ENCODE measurements around the gene XKR8.

Gene XKR8

GRCh38 chr1:27959792-27960603, at the start of gene XKR8:
Gene XKR8 (plus strand): TSS chr1:27959973. CDS start chr1:27960070, 97 bp downstream.
- in situ Hi-C loops (cut with HindIII; ENCODE audit: low sequenced_read_pairs), result loop anchor here (5.0 kb wide), 1 partner anchor 83 kb away; no protein-coding TSS in a partner anchor

DNA sequence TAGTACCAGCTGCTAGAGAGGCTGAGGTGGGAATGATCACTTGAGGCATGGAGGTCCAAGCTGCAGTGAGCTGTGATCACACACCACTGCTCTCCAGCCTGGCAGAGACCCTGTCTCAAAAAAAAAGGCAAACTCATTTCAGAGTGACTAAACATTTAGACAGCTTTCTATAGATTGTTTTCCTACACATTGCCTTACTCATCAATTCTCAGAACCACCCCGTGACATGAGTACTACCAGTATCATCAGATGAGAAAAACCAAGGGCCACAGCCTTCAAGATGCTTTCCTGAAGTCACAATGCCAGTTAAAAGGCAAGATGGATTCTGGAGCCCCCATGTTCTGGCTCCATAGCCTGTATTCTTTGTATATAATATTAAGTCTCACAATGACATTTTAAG, 47.3 kb upstream of the XKR8 start:
- in situ Hi-C loops (cut with HindIII; ENCODE audit: low sequenced_read_pairs), result no loop called here

DNA sequence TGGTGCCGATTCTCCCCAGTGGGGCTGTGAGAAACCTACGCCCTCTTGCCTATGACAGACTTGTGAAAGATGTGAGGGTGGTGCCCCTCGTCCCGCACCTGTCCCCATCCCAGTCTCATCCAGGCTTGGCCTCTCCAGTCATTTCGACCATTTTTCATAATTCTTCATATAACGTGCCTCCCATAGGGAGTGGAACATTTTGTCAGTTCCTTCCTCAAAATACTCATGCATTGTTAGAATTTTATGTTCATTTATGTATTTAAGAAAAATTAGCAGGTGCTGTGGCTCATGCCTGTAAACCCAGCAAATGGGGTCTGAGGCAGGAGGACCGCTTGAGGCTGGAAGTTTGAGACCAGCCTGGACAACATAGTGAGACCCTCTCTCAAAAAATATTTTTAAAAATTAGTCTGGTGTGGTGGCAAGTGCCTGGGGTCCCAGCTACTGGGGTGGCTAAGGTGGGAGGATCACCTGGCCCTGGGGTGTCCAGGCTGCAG, 44.6 kb upstream of the XKR8 start:
- in situ Hi-C loops (cut with HindIII; ENCODE audit: low sequenced_read_pairs), result no loop called here

DNA sequence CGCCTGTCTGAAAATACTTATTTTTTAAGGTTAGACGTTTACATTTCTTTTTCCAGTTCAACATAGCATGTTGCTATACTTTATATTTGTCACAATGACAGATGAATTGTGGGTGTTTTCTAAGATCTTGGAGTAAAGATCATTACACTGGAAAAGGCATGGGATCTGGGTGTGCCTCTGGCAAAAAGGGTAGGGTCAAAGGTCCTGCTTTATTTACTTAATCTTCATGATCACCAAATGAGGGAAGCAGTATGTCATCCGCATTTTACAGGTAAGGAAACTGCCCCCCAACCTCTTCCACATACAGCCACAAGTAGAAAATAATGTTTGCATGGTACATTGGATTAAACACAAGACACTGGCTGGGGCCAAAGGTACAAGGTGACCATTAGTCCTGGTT, 37.5 kb upstream of the XKR8 start:
- in situ Hi-C loops (cut with HindIII; ENCODE audit: low sequenced_read_pairs), result no loop called here

GRCh38 chr1:27928216-27928954, 31.4 kb upstream of the XKR8 start:
- in situ Hi-C loops (cut with HindIII; ENCODE audit: low sequenced_read_pairs), result no loop called here

GRCh38 chr1:27931184-27931583, 28.6 kb upstream of the XKR8 start:
- in situ Hi-C loops (cut with HindIII; ENCODE audit: low sequenced_read_pairs), result no loop called here

DNA sequence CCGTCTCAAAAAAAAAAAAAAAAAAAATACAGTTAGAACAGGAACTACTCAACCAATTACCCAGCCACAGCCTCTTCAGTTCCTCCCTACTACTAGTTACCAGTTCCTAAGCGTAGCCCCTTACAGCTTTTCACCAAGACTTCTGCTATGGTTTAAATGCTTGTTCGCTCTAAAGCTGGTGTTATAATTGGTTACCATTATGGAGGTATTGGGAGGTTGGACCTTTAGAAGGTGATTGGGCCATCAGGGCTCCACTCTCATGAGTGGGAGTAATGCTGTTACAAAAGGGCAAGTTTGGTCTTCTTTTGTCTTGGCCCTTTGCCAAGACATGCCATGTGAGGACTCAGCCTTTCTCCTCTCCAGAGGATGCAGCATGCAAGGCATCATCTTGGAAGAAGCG, 28.0 kb upstream of the XKR8 start:
- in situ Hi-C loops (cut with HindIII; ENCODE audit: low sequenced_read_pairs), result no loop called here

DNA sequence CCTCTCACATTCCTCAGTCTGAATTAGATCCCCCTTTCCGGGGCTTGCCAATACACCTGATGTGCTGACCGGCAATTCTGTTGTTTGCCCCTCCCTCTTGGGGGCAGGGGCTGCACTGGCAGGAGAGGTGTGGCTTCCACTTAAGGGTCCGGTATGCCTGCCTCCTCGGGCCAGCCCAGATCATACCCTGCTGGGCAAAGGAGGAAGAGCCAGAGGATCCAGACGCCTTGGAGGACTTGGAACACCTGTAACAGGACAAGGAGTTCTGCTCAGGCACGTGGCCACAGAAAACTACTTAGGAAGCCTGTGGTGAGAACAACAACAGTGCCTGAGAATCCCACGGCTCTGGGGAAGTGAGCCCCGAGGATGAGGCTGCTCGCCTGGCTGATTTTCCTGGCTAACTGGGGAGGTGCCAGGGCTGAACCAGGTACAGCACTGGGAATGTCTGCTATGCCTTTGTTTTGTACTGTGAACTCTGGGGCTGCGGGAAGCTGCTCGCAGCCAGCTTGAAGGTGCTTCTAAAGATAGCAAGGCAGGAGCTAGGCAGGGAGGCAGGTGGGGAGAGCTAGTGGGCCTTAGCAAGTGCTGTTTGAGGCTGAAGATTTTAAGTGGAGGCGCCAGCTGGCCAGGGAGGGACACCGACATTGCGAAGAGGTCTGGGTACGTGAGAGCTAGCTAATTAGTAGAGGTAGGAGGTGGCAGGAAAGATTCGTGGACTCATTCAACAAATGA, 24.8 kb upstream of the XKR8 start, which contains the start of gene SMPDL3B:
Gene SMPDL3B (plus strand): TSS at position 183 of the 732 bp plus-strand sequence. CDS start 184 bp downstream, at position 367.
- in situ Hi-C loops (cut with HindIII; ENCODE audit: low sequenced_read_pairs), result no loop called here

GRCh38 chr1:27935721-27936120, 24.1 kb upstream of the XKR8 start:
- in situ Hi-C loops (cut with HindIII; ENCODE audit: low sequenced_read_pairs), result no loop called here

- in situ Hi-C loops (cut with HindIII; ENCODE audit: low sequenced_read_pairs), result no loop called here
Observed at GRCh38 chr1:27936370-27936769, 23.4 kb upstream of the XKR8 start.

DNA sequence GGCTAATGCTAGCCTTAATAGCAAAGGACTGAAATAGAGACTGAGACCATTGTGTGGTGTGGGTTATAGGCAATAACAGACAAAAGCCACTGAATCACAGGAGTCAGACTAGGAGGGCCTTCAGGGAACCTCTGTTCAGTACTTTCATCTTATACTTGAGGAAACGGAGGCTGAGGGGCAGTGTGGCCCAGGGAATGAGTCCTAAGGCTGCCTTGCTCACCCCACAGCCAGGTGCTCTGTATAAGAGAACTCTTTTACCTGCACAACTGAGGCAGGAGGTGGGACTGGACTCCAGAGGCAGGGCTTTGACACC, 22.3 kb upstream of the XKR8 start:
- in situ Hi-C loops (cut with HindIII; ENCODE audit: low sequenced_read_pairs), result no loop called here

- in situ Hi-C loops (cut with HindIII; ENCODE audit: low sequenced_read_pairs), result no loop called here
Observed at GRCh38 chr1:27938488-27938887, 21.3 kb upstream of the XKR8 start.

DNA sequence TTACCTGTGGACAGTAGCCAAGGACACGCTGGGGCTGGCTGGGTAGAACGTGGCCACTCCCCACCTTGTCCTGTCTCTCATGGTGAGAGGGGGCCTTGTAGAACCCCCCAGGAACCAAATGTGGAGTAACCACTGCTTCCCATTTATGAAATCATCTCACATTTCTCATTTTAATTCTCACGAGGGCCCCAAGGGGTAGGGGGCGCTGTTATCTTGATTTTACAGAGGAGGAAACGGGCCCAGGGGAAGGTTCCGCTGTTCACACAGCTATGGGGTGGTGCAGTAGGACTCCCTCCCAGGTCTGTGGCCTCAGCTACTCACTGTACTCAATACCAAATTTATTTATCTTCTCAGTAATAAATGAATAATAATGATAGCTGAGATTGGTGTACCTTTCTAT, 19.5 kb upstream of the XKR8 start:
- in situ Hi-C loops (cut with HindIII; ENCODE audit: low sequenced_read_pairs), result no loop called here

GRCh38 chr1:27940870-27941560, 18.8 kb upstream of the XKR8 start:
- in situ Hi-C loops (cut with HindIII; ENCODE audit: low sequenced_read_pairs), result no loop called here

- in situ Hi-C loops (cut with HindIII; ENCODE audit: low sequenced_read_pairs), result no loop called here
Observed at GRCh38 chr1:27941671-27942540, 17.9 kb upstream of the XKR8 start.

- in situ Hi-C loops (cut with HindIII; ENCODE audit: low sequenced_read_pairs), result no loop called here
Observed at GRCh38 chr1:27945020-27945419, 14.8 kb upstream of the XKR8 start.

GRCh38 chr1:27949027-27949426, 10.7 kb upstream of the XKR8 start:
- in situ Hi-C loops (cut with HindIII; ENCODE audit: low sequenced_read_pairs), result no loop called here

GRCh38 chr1:27951396-27951795, 8.4 kb upstream of the XKR8 start:
- in situ Hi-C loops (cut with HindIII; ENCODE audit: low sequenced_read_pairs), result no loop called here

DNA sequence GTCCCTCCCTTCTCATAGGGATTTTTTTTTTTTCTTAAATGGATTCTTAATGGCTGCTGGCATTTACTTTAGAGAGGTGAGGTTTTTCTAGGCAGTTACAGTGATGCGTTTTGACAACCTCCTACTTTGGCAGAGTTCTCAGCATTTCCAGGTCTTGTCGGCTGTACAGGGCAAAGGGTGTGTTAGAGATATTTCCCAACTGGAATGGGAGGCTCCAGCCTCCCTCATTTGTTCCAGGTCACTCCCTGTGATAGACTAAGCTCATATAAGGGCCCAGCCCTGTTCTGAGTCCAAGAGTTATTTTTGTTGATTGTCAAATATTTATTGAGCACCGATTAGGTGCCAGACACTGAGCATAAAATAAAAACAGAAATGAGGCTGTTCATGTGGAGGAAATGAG, 7.6 kb upstream of the XKR8 start:
- in situ Hi-C loops (cut with HindIII; ENCODE audit: low sequenced_read_pairs), result no loop called here

DNA sequence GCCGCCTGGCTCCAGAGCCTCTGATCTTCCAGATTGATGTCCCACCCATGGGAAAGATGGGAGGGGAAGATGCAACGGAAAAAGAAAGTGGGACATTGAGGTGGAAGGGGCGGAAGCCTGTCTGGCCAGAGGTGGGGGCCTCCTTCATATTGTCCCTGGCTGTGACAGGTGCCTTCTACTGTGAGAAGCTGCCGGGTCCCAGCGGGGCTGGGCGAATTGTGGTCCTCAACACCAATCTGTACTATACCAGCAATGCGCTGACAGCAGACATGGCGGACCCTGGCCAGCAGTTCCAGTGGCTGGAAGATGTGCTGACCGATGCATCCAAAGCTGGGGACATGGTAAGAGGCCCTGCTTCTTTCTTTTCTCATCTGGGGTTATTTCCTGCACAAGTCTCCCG, 5.6 kb upstream of the XKR8 start:
- in situ Hi-C loops (cut with HindIII; ENCODE audit: low sequenced_read_pairs), result no loop called here

Data from endothelial cell of hepatic sinusoid (primary cell).